Naive thymus-derived CD4-positive, alpha-beta T cell (primary cell): ENCODE measurements around the gene SERPINB11. TPM values are rescaled to one million over a fixed set of nuclear protein-coding genes. Genes with fewer than 3 reads are reported as not detected.
"Not testable (repeated sequence)": the region's sequence is repeated elsewhere in the genome, so short reads cannot be mapped to it uniquely, and the experiment has no call there.

Experiments used
- ATAC-seq: fragments of 150-1000 bp; cut with Tn5 transposase; 2 replicates; pipeline ENCODE4 v1.10.0; 2021; ENCODE audit warnings: mild to moderate bottlenecking, moderate library complexity
- CTCF ChIA-PET: fragments of 350-600 bp; sonication (Branson Sonifier 250); formaldehyde crosslinking; loops from one replicate; lab custom pipeline; 2021; ENCODE audit warnings: antibody characterized with exemption; lab: Charles Lee
- POLR2A ChIA-PET: fragments of 350-600 bp; sonication (Branson Sonifier 250); formaldehyde crosslinking; loops from one replicate; lab custom pipeline; 2021; ENCODE audit warnings: antibody characterized with exemption, inconsistent platforms; lab: Charles Lee
- DNase-seq, 9 donors: peaks; one replicate each; pipeline versions ENCODE4 v3.0.0 to v3.0.0-alpha.2; 2020 to 2022; ENCODE audit warnings: mixed read lengths in 1 of 9
- H3K27ac ChIP-seq: one replicate; pipeline ENCODE4 v1.7.0; 2013; ENCODE audit warnings: mild to moderate bottlenecking, low read depth, low read length, moderate library complexity
- H3K27me3 ChIP-seq, 2 donors: one replicate each; pipeline ENCODE4 v1.7.0; 2013; ENCODE audit warnings: low read length in 2 of 2, mild to moderate bottlenecking in 2 of 2, moderate library complexity in 2 of 2; ENCODE audit not compliant: control insufficient read depth in 2 of 2, insufficient read depth in 2 of 2
- H3K36me3 ChIP-seq, 3 experiments: 1 replicate in 2 of 3; 2 replicates in 1 of 3; pipeline ENCODE4 v1.7.0; 2013; ENCODE audit warnings: low read length in 3 of 3, mild to moderate bottlenecking in 3 of 3, moderate library complexity in 1 of 3; ENCODE audit not compliant: insufficient read depth in 3 of 3, control insufficient read depth in 2 of 3
- H3K4me1 ChIP-seq, 2 donors: one replicate each; pipeline ENCODE4 v1.7.0; 2013; ENCODE audit warnings: low read length in 2 of 2, mild to moderate bottlenecking in 2 of 2, moderate library complexity in 1 of 2; ENCODE audit not compliant: control insufficient read depth in 2 of 2, insufficient read depth in 2 of 2
- H3K4me3 ChIP-seq: 2 replicates; pipeline ENCODE4 v1.7.0; 2013; ENCODE audit warnings: mild to moderate bottlenecking, low read length
- H3K9me3 ChIP-seq, 3 experiments: 1 replicate in 2 of 3; 2 replicates in 1 of 3; pipeline ENCODE4 v1.7.0; 2013; ENCODE audit warnings: low read length in 3 of 3; ENCODE audit not compliant: control insufficient read depth in 2 of 3
- H3K27ac Mint-ChIP-seq, 9 donors: one replicate each; pipeline ENCODE4 v1.8.0; 2020 to 2022; ENCODE audit warnings: mixed read lengths in 9 of 9, mild to moderate bottlenecking in 8 of 9, moderate library complexity in 5 of 9, inconsistent platforms in 2 of 9
- H3K27me3 Mint-ChIP-seq, 5 donors: one replicate each; pipeline ENCODE4 v1.8.0; 2021 to 2022; ENCODE audit warnings: mixed read lengths in 5 of 5, mild to moderate bottlenecking in 1 of 5
- H3K36me3 Mint-ChIP-seq, 5 donors: one replicate each; pipeline ENCODE4 v1.8.0; 2020 to 2022; ENCODE audit warnings: mixed read lengths in 5 of 5, mild to moderate bottlenecking in 3 of 5, inconsistent platforms in 1 of 5
- H3K4me1 Mint-ChIP-seq, 7 donors: one replicate each; pipeline ENCODE4 v1.8.0; 2020 to 2022; ENCODE audit warnings: mixed read lengths in 7 of 7, mild to moderate bottlenecking in 3 of 7, inconsistent platforms in 1 of 7
- H3K4me3 Mint-ChIP-seq, 10 donors: one replicate each; pipeline ENCODE4 v1.8.0; 2020 to 2022; ENCODE audit warnings: mild to moderate bottlenecking in 10 of 10, mixed read lengths in 10 of 10, moderate library complexity in 6 of 10, inconsistent platforms in 2 of 10
- H3K9me3 Mint-ChIP-seq, 11 donors: one replicate each; pipeline ENCODE4 v1.8.0; 2020 to 2022; ENCODE audit warnings: mixed read lengths in 11 of 11, mild to moderate bottlenecking in 4 of 11, inconsistent platforms in 1 of 11, moderate library complexity in 1 of 11
- intact Hi-C, 2 donors: fragments of 100-400 bp; cut with micrococcal nuclease; formaldehyde crosslinking; loops; one replicate each; pipeline ENCODE4 v1.15.1; 2023
- polyA plus RNA-seq, 2 donors: library from polyadenylated mRNA; unstranded; fragments of 300-500 nt; fragmentation: Illumina TruSeq; gene quantifications; one replicate each; pipeline ENCODE4 v1.2.3, GENCODE V29; 2021
- total RNA-seq, 6 experiments: library from RNA in 5 of 6; stranded (reverse) in 5 of 6; gene quantifications; 1 replicate in 5 of 6; 2 replicates in 1 of 6; pipeline ENCODE4 v1.2.3 and lab custom pipeline; 2021 to 2026

Gene SERPINB11
- not detected for total RNA-seq
- not detected for polyA plus RNA-seq
- not detected for total RNA-seq (lab: John Stamatoyannopoulos, UW)

GRCh38 chr18:63702660-63703059 is at the start of gene SERPINB11:
TSS of gene SERPINB11 (plus strand) at chr18:63702960. CDS start at chr18:63710194, 7,234 bp downstream.
- ChIA-PET CTCF (no interaction called here), POLR2A (no interaction called here)
- no peaks in the 10 kb centered on the region for H3K9me3 ChIP-seq
- DNase-seq (no peak), ATAC-seq (no peak)
- no peak within 1 kb of the TSS for H3K27ac ChIP-seq
- H3K9me3 Mint-ChIP-seq = peaks cover 0 to 4% (median 0%) of the 10 kb centered on the region in 11 donors
- H3K27me3 Mint-ChIP-seq = peaks cover 0 to 19% (median 3%) of the 10 kb centered on the region in 5 donors
- H3K36me3 ChIP-seq = no peaks in the 10 kb centered on the region
- no peak within 1 kb of the TSS for H3K4me3 Mint-ChIP-seq
- H3K27ac Mint-ChIP-seq = no peak within 1 kb of the TSS
- no peaks in the 10 kb centered on the region for H3K27me3 ChIP-seq
- H3K36me3 Mint-ChIP-seq = no peaks in the 10 kb centered on the region
- H3K4me1 Mint-ChIP-seq = no peaks in the 10 kb centered on the region
- no peak within 1 kb of the TSS for H3K4me3 ChIP-seq
- intact Hi-C loops = no loop called here
- no peaks in the 10 kb centered on the region for H3K4me1 ChIP-seq

- H3K9me3 Mint-ChIP-seq, H3K27ac ChIP-seq, ATAC-seq, H3K4me3 Mint-ChIP-seq, H3K9me3 ChIP-seq, H3K4me3 ChIP-seq, H3K27me3 ChIP-seq, H3K36me3 Mint-ChIP-seq, H3K4me1 ChIP-seq, H3K36me3 ChIP-seq, DNase-seq, H3K27ac Mint-ChIP-seq, H3K27me3 Mint-ChIP-seq, intact Hi-C loops, H3K4me1 Mint-ChIP-seq, CTCF ChIA-PET, POLR2A ChIA-PET: not testable (repeated sequence)
These were observed 43.8 kb upstream of the SERPINB11 start for GRCh38 chr18:63658920-63659319.

- not testable (repeated sequence) for H3K4me3 Mint-ChIP-seq
These were observed 41.0 kb upstream of the SERPINB11 start, which contains the start of gene SERPINB3 for GRCh38 chr18:63661750-63662149. TSS of gene SERPINB3 (minus strand) at chr18:63661893. CDS start at chr18:63661216, 677 bp downstream.

GRCh38 chr18:63664571-63664970 is 38.2 kb upstream of the SERPINB11 start:
- CTCF ChIA-PET = no interaction called here
- Histone ChIP-seq H3K27ac (no peak overlapping the region), H3K4me1 (no peaks in the 10 kb centered on the region), H3K4me3 (no peak overlapping the region), H3K27me3 (no peaks in the 10 kb centered on the region), H3K9me3 (no peaks in the 10 kb centered on the region), H3K36me3 (no peaks in the 10 kb centered on the region)
- DNase-seq (no peak), ATAC-seq (no peak)
- Mint-ChIP-seq H3K27ac (no peak overlapping the region), H3K4me3 (no peak overlapping the region), H3K9me3 (peaks cover 4 to 20% (median 13%) of the 10 kb centered on the region in 11 donors), H3K4me1 (no peaks in the 10 kb centered on the region), H3K36me3 (no peaks in the 10 kb centered on the region), H3K27me3 (peaks cover 0 to 6% (median 0%) of the 10 kb centered on the region in 5 donors)
- POLR2A ChIA-PET = no interaction called here
- intact Hi-C loops = no loop called here

More at GRCh38 chr18:63661750-63662149, 41.0 kb upstream of the SERPINB11 start, which contains the start of gene SERPINB3:
- H3K9me3 ChIP-seq, H3K27me3 ChIP-seq, intact Hi-C loops, H3K4me3 ChIP-seq, H3K27ac Mint-ChIP-seq, POLR2A ChIA-PET, DNase-seq, H3K27ac ChIP-seq, H3K4me1 Mint-ChIP-seq, H3K27me3 Mint-ChIP-seq, CTCF ChIA-PET, H3K36me3 Mint-ChIP-seq, H3K4me1 ChIP-seq, ATAC-seq, H3K36me3 ChIP-seq: not testable (repeated sequence)
- H3K9me3 Mint-ChIP-seq = peaks cover 0 to 15% (median 10%) of the 10 kb centered on the region in 11 donors

- ChIA-PET CTCF (no interaction called here), POLR2A (no interaction called here)
- no peak overlapping the region for H3K27ac ChIP-seq
- H3K9me3 ChIP-seq = no peaks in the 10 kb centered on the region
- no peak overlapping the region for H3K4me3 Mint-ChIP-seq
- H3K36me3 Mint-ChIP-seq = no peaks in the 10 kb centered on the region
- peaks cover 0 to 2% (median 0%) of the 10 kb centered on the region in 7 donors for H3K4me1 Mint-ChIP-seq
- H3K27me3 Mint-ChIP-seq = no peaks in the 10 kb centered on the region
- H3K4me3 ChIP-seq = no peak overlapping the region
- DNase-seq (no peak), ATAC-seq (no peak)
- no peak overlapping the region for H3K27ac Mint-ChIP-seq
- peaks cover 0 to 2% (median 1%) of the 10 kb centered on the region in 11 donors for H3K9me3 Mint-ChIP-seq
- no peaks in the 10 kb centered on the region for H3K36me3 ChIP-seq
- H3K27me3 ChIP-seq = no peaks in the 10 kb centered on the region
- H3K4me1 ChIP-seq = no peaks in the 10 kb centered on the region
- intact Hi-C loops = loop anchor here in 1 of 2 donors (5.0 kb wide), 1 partner anchor 159 kb away; no protein-coding TSS in a partner anchor
These were observed 26.0 kb upstream of the SERPINB11 start for GRCh38 chr18:63676526-63677323.

GRCh38 chr18:63677500-63678225 is 25.1 kb upstream of the SERPINB11 start:
- POLR2A ChIA-PET = no interaction called here
- H3K36me3 Mint-ChIP-seq = no peaks in the 10 kb centered on the region

More at GRCh38 chr18:63677500-63678225, 25.1 kb upstream of the SERPINB11 start:
- H3K9me3 ChIP-seq = no peaks in the 10 kb centered on the region
- DNase-seq (no peak), ATAC-seq (no peak)
- peaks cover 0 to 2% (median 0%) of the 10 kb centered on the region in 11 donors for H3K9me3 Mint-ChIP-seq
- H3K27me3 Mint-ChIP-seq = peaks cover 0 to under 1% (median 0%) of the 10 kb centered on the region in 5 donors
- peaks cover 0 to 2% (median 0%) of the 10 kb centered on the region in 7 donors for H3K4me1 Mint-ChIP-seq
- H3K4me3 Mint-ChIP-seq = no peak overlapping the region
- H3K4me1 ChIP-seq = no peaks in the 10 kb centered on the region
- intact Hi-C loops = loop anchor here in 1 of 2 donors (5.0 kb wide), 1 partner anchor 160 kb away; no protein-coding TSS in a partner anchor
- H3K4me3 ChIP-seq = no peak overlapping the region
- no peaks in the 10 kb centered on the region for H3K36me3 ChIP-seq
- H3K27ac ChIP-seq = no peak overlapping the region
- CTCF ChIA-PET = interaction anchor here (0.7 kb wide), 1 partner anchor 62 kb away, joined by 3 read pairs; no protein-coding TSS in a partner anchor
- no peaks in the 10 kb centered on the region for H3K27me3 ChIP-seq
- H3K27ac Mint-ChIP-seq = no peak overlapping the region
